GM18861 (cell line): ENCODE results near the gene PYDC2.

Experiments
- ATAC-seq: cut with Tn5 transposase; IDR thresholded peaks from one replicate; pipeline ENCODE4 v1.9.1; 2021; ENCODE audit not compliant: unreplicated experiment

The PYDC2 gene

DNA sequence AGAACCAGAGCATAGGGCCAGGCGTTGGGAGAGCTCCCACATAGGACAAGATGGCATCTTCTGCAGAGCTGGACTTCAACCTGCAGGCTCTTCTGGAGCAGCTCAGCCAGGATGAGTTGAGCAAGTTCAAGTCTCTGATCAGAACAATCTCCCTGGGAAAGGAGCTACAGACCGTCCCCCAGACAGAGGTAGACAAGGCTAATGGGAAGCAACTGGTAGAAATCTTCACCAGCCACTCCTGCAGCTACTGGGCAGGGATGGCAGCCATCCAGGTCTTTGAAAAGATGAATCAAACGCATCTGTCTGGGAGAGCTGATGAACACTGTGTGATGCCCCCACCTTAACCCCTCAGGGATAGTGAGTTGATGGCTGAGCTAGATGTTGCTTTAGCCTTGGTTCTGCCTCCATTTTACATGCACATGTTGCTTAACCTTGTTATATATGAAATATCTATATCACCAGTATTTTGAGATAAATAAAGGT lies at the start of gene PYDC2:
Gene PYDC2, plus strand, starts transcription at position 51 of the 483 bp plus-strand sequence. Its CDS starts 0 bp downstream, at position 51.
- ATAC-seq = no peak

- ATAC-seq = no peak
These were observed 48.2 kb upstream of the PYDC2 start for GRCh38 chr3:191412759-191413158.

- no peak for ATAC-seq
These were observed 46.7 kb upstream of the PYDC2 start for GRCh38 chr3:191414286-191414685.

GRCh38 chr3:191414732-191415131 lies 46.2 kb upstream of the PYDC2 start:
- no peak for ATAC-seq

- no peak for ATAC-seq
These were observed 45.4 kb upstream of the PYDC2 start for GRCh38 chr3:191415566-191415965.

- ATAC-seq = no peak
These were observed 43.6 kb upstream of the PYDC2 start for GRCh38 chr3:191417457-191417729.

DNA sequence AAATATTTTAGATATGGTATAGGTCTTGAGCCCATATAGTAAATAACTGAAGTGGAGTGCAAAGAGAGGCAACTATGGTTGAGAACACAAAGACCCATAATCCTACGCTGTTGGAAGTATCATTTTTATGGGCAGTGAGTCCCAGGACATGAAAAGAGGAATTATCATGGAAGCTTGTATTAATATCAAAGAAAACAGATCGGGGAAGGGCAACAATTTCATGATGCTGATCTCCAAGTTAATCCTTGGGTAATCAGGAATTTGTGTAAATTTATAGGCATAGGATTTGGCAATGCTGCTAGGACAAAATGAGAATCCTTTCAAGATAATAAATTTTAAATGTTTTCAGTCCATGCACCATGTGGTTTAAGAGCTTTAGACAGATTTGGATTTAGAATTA lies 40.2 kb upstream of the PYDC2 start:
- no peak for ATAC-seq

GRCh38 chr3:191424881-191425280 lies 36.1 kb upstream of the PYDC2 start:
- ATAC-seq = no peak

GRCh38 chr3:191425322-191425734 lies 35.6 kb upstream of the PYDC2 start:
- ATAC-seq = no peak

- ATAC-seq = no peak
These were observed 34.7 kb upstream of the PYDC2 start for GRCh38 chr3:191426311-191426710.

- ATAC-seq = no peak
These were observed 32.8 kb upstream of the PYDC2 start for GRCh38 chr3:191428177-191428576.

DNA sequence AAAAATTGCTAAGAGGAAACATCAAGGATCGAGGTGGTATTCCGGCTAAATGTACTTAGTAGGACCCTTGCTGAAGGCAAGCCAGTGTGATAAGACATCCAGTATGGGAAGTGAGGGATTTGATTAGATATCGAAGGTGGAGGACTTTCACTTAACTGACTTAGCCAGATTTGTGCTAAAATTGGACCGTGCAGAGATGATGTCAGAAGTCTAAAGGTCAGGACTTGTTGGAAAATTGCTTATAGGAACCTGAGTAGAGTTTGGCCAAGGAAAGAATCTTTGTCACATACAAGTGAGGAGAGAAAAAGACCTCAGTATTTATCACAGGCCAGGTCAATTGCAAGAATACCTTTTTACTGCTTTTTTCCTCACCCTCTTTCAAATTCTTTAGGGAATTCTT lies 30.9 kb upstream of the PYDC2 start:
- ATAC-seq = no peak

DNA sequence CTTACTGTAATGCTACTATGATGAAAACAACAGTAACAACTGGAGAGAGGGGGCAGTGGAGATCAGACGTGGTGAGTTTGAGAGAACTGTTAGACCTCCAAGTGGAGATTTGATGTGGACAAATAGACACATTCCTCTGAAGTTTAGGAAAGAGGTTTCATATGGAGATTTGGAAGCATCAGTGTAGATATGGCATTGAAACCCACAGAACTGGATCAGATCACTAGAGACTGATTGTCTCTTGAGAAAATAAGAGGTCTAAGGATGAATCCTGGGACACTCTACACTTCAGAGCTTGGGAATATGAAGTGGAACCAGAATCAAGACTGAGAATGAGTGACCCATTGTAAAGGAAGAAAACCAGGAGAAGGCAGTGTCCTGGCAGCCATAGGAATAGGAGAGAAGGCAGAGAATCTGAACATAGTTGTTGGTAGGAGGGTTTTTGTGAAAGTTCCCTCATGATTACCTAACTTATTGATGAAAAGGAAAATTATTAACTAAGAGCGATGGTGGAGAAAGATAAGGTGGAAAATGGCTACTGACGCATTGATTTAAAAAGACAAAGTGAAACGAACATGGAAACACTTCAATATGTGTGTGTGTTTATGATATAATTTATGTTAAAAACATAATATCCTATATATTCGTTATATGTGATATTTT lies 29.7 kb upstream of the PYDC2 start:
- ATAC-seq = no peak

DNA sequence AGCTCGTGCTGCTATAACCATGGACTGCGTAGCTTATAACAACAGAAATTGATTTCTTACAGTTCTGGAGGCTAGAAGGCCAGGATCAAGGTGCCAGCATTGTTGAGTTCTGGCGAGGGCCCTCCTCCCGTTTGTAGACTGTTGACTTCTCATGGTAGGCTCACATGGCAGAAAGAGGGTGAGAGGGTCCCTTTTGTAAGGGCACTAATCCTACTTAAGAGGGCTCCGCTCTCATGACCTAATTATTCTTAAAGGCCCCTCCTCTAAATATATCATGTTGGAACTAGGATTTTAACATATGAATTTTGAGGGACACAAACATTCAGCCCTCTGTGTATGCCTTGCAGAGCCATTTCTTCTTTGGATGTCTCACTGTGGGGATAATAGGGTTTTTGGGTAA lies 28.8 kb upstream of the PYDC2 start:
- ATAC-seq = no peak

GRCh38 chr3:191434024-191434423 lies 26.9 kb upstream of the PYDC2 start:
- no peak for ATAC-seq

DNA sequence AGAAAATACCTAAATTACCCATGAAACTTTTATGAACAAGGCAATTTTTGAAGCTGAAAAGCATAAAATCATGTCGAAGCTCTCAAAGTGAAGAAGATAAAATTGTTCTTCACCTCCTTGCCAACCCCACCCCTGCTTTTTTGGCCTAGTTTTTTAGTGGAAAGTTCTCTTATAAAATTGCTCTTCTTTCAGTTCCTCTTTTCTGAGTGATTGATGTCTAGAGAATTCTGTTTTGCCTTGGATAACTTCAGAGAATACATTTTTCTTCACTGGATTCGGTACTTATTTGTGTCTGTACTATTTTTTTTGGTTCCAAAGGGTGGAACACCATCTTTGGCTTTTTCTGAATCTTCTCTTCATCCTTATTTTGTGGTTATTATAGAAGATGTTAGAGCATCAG lies 25.0 kb upstream of the PYDC2 start:
- ATAC-seq = no peak

DNA sequence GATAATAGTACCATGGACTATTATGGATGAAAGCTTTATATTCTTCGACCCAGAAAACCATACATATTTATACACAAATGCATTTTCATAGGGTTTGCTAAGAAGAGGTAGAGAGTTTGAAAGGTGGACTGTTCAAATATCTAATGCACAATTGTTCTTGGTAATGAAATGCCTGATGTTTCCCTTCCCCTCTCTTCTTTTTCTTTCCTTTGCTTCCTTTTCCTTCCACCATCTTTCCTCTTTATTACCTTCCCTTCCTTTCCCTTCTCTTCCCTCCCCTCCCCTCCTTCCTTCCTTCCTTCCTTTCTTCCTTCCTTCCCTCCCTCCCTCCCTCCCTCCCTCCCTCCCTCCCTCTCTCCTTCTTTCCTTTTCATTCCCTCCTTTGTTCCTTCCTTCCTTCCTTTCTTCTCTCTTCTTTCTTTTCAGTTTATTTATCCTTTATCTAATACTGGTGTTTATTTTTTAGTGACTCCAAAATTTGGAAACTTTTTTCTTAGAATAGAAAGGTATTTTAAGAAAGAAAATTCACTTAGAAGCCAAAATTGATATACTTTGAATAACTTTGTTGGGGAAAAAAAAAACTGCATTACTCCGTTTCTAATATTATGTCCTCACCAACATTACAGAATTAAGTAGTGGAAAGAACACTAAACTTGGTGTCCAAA lies 22.7 kb upstream of the PYDC2 start:
- no peak for ATAC-seq

- ATAC-seq = no peak
These were observed 20.4 kb upstream of the PYDC2 start for GRCh38 chr3:191440532-191440931.

GRCh38 chr3:191441687-191442086 lies 19.3 kb upstream of the PYDC2 start:
- ATAC-seq = no peak

- ATAC-seq = no peak
These were observed 16.4 kb upstream of the PYDC2 start for GRCh38 chr3:191444569-191444968.

DNA sequence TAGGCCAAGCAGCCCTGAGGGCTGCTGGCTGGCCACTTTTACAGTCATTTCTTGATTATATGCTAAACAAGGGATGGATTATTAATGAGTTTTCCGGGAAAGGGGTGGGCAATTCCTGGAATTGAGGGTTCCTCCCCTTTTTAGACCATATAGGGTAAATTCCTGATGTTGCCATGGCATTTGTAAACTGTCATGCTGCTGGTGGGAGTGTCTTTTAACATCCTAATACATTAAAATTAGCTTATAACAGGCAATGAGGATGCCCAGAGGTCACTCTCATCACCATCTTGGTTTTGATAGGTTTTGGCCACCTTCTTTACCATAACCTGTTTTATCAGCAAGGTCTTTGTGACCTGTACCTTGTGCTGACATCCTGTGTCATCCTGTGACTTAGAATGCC lies 11.7 kb upstream of the PYDC2 start:
- no peak for ATAC-seq

- ATAC-seq = peak; percentile 80
These were observed 5.6 kb upstream of the PYDC2 start for GRCh38 chr3:191455257-191455952.
